ENCODE data around the gene NELFB. TPM values are rescaled to one million over a fixed set of nuclear protein-coding genes. Genes with fewer than 3 reads are reported as not detected.
A peak's percentile ranks its signal among the peaks of the same experiment; 100 is the strongest.

The NELFB gene
- 10 to 100 TPM; 37.2 to 40.6 TPM for total RNA-seq

DNA sequence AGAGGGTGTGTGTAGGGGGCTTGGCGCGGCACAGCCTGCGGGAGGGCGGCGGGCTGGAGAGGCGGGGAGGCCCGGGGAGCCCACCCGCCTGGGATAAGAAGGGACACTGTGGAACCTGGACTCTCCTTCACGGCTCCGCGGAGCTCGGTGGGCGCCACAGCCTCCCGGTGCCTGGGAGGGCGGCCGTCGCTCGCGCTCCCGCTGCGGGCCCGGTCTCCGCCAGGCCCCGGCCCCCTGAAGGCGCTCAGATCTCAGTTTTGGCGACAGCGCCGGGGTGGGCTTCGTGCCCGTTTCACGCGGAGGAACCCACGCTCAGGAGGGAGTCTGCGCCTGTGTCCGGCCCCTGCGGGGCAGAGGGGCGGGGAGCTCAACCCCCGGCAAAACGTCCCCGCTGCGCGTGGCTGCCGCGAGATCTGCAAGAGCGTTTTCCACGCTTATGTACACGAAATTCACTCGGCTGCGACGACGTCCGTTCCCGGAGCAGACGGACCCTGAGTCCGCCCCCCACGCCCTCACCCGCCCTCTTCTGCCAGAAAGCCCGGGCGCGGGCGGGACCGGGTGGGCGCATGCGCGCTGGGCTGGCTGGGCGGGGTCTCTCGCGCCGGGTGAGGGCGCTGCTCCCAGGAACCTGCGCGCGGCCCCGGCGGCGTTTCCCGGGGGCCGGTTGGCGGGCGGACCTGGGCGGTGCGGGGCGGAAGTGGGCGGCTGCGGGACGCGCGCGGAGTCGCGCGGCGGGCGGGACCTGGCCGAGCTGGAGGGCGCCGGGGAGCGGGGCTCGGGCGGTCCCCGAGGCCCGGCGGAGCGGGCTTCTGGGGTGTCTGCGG is at the start of gene NELFB:
NELFB (plus strand) TSS at position 704 of the 824 bp plus-strand sequence.
- Histone ChIP-seq H3K4me3 (peak within 1 kb of the TSS; percentile 89), H3K27ac (peak within 1 kb of the TSS; percentile 57 to 58), H3K4me1 (ENCODE audit: control insufficient read depth in 1 of 2, low read depth in 2 of 2) (peaks cover 14 to 26% of the 10 kb centered on the region in 2 donors), H3K9me3 (no peaks in the 10 kb centered on the region), H3K27me3 (replicated peaks; ENCODE audit: insufficient read depth) (no peaks in the 10 kb centered on the region), H3K36me3 (no peaks in the 10 kb centered on the region)
- TF ChIP-seq, protein P1, sequence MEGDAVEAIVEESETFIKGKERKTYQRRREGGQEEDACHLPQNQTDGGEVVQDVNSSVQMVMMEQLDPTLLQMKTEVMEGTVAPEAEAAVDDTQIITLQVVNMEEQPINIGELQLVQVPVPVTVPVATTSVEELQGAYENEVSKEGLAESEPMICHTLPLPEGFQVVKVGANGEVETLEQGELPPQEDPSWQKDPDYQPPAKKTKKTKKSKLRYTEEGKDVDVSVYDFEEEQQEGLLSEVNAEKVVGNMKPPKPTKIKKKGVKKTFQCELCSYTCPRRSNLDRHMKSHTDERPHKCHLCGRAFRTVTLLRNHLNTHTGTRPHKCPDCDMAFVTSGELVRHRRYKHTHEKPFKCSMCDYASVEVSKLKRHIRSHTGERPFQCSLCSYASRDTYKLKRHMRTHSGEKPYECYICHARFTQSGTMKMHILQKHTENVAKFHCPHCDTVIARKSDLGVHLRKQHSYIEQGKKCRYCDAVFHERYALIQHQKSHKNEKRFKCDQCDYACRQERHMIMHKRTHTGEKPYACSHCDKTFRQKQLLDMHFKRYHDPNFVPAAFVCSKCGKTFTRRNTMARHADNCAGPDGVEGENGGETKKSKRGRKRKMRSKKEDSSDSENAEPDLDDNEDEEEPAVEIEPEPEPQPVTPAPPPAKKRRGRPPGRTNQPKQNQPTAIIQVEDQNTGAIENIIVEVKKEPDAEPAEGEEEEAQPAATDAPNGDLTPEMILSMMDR (IDR thresholded peaks at IDR 0.05): no peak
- DNase-seq (ENCODE audit: low spot score) (peak; percentile 50), ATAC-seq (ENCODE audit: insufficient number of reproducible peaks, low FRiP score, low read depth) (peak; percentile 54)

DNA sequence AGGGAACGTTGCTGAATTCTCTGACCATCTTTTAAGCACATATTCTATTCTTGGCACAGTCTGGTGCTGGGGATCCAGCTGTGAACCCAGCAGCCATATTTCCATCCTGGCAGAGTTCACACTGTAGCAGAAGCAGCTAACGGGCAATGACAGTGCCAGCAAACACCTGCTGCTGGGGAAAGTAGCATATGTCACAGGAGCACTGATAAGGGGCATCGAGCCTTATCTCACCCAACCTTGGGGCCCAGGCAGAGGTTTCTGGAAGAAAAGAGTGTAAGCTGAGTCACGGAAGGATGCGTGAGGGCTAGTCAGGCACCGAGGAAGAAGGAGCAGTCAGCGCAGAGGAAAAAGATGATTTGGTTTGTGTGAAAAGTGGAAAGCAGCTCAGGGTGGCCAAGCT is 48.5 kb upstream of the NELFB start:
- DNase-seq (ENCODE audit: low spot score): no peak
- Histone ChIP-seq H3K27ac (no peak overlapping the region), H3K27me3 (replicated peaks; ENCODE audit: insufficient read depth) (no peaks in the 10 kb centered on the region), H3K4me1 (ENCODE audit: control insufficient read depth in 1 of 2, low read depth in 2 of 2) (peaks cover 24 to 46% of the 10 kb centered on the region in 2 donors), H3K4me3 (peak overlapping the region; percentile 99), H3K36me3 (no peaks in the 10 kb centered on the region), H3K9me3 (no peaks in the 10 kb centered on the region)
- ATAC-seq (ENCODE audit: insufficient number of reproducible peaks, low FRiP score, low read depth): no peak
- TF ChIP-seq, protein P1 (IDR thresholded peaks at IDR 0.05): no peak

DNA sequence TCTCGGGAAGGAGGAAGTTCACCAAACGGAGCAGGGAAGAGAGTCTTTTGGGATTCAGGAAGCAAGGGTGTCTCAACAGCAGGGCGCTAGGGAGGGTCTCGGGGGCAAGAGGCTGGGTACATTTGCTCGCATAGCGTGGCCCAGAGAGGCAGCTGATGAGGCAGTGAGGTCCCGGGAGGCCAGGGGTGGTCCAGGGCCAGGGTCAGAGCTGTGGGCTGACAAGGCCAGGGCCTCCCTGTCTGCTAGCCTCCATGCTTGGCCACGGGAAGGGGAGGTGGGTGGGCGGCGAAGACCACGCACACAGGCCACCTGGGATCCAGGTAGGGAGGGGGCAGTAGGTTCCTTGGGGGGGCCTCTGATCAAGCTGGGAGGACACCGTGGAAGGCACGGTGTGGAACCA is 43.6 kb upstream of the NELFB start:
- peaks cover 3 to 4% of the 10 kb centered on the region in 2 donors for H3K4me1 ChIP-seq (ENCODE audit: control insufficient read depth in 1 of 2, low read depth in 2 of 2)
- ATAC-seq (ENCODE audit: insufficient number of reproducible peaks, low FRiP score, low read depth): no peak
- H3K27ac ChIP-seq: no peak overlapping the region
- no peaks in the 10 kb centered on the region for H3K27me3 ChIP-seq (replicated peaks; ENCODE audit: insufficient read depth)
- H3K36me3 ChIP-seq: no peaks in the 10 kb centered on the region
- no peak for DNase-seq (ENCODE audit: low spot score)
- H3K4me3 ChIP-seq: no peak overlapping the region
- no peaks in the 10 kb centered on the region for H3K9me3 ChIP-seq
- TF ChIP-seq, protein P1 (IDR thresholded peaks at IDR 0.05): no peak

DNA sequence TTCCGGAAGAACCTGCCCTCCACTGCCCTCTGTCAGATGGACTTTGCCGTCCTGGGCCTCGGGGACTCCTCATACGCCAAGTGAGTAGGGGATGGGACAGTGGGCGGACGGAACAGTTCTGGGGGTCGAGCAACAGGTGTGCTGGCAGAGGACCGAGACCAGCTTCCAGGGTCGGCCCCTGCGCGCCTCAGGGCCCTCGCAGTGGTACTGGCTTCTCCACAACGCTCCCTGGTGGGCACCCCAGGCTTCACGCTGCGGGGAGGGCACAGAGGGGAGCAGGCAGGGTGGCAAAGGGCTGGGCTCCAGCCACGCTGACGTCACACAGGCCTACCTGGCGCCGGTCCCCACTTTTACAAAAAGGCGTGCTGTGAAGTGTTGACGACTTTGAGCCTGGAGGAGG is 42.6 kb upstream of the NELFB start:
- no peak for DNase-seq (ENCODE audit: low spot score)
- H3K27ac ChIP-seq: no peak overlapping the region
- H3K27me3 ChIP-seq (replicated peaks; ENCODE audit: insufficient read depth): no peaks in the 10 kb centered on the region
- no peaks in the 10 kb centered on the region for H3K9me3 ChIP-seq
- no peak for ATAC-seq (ENCODE audit: insufficient number of reproducible peaks, low FRiP score, low read depth)
- H3K4me3 ChIP-seq: no peak overlapping the region
- no peaks in the 10 kb centered on the region for H3K4me1 ChIP-seq (ENCODE audit: control insufficient read depth in 1 of 2, low read depth in 2 of 2)
- TF ChIP-seq, protein P1 (IDR thresholded peaks at IDR 0.05): no peak
- H3K36me3 ChIP-seq: no peaks in the 10 kb centered on the region

DNA sequence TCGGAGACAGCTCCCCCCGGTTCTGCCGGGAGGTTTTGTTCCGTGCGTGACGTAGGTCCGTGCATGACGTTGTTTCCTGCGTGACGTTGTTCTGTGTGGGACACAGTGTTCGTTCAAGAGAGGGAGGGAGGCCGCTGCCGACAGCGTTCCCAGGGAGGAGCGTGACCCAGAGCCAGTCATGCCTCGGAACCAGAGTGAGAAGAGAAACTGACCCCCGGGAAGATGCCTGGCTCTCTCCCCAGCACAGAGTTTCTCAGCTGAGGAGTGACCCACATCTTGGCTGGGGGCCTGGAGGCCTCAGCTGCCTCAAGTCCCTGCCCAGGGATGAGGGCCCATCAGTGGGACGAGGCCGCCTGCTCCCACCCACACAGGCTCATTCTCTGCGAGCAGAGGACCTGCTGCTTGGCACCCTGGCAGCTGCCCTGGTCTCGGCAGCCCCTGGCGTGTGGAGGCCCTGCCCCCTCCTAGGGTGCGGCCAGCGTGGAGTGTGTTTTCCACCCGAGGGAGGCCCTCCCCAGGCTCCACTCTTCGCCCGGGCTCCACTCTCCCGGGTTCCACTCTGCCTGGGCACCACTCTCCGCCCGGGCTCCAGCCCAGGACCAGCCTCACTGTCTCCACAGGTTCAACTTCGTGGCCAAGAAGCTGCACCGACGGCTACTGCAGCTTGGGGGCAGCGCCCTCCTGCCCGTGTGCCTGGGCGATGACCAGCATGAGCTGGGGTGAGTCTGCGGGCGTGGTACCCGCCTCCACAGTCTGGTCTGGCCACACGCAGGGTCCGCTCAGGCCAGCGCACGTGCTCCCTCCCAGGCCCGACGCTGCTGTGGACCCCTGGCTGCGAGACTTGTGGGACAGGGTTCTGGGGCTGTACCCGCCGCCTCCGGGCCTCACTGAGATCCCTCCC is 41.7 kb upstream of the NELFB start:
- H3K27ac ChIP-seq: no peak overlapping the region

More for the DNA sequence above, 41.7 kb upstream of the NELFB start:
- Histone ChIP-seq H3K27me3 (replicated peaks; ENCODE audit: insufficient read depth) (no peaks in the 10 kb centered on the region), H3K4me3 (no peak overlapping the region), H3K36me3 (no peaks in the 10 kb centered on the region), H3K9me3 (no peaks in the 10 kb centered on the region), H3K4me1 (ENCODE audit: control insufficient read depth in 1 of 2, low read depth in 2 of 2) (no peaks in the 10 kb centered on the region)
- ATAC-seq (ENCODE audit: insufficient number of reproducible peaks, low FRiP score, low read depth) (no peak), DNase-seq (ENCODE audit: low spot score) (no peak)
- TF ChIP-seq, protein P1 (IDR thresholded peaks at IDR 0.05): no peak
